Measurements from ENCODE around the gene ZC3H11A.

- TF ChIP-seq CTCF (IDR thresholded peaks at IDR 0.05) (no peak), POLR2A (IDR thresholded peaks at IDR 0.05) (no peak)
These were observed 3.9 kb upstream of the ZC3H11A start for GRCh38 chr1:203791498-203791897.
